SK-N-MC (cell line): ENCODE measurements around the gene ASTN2.

Experiments used
- EZH2 ChIP-seq: fragments of 200-600 bp; sonication (generic); IDR thresholded peaks from one replicate; pipeline ENCODE4 v1.6.1; 2017; ENCODE audit warnings: antibody characterized with exemption
- FOXP2 ChIP-seq: optimal IDR thresholded peaks from 2 replicates; pipeline ENCODE3; 2011; ENCODE audit warnings: mild to moderate bottlenecking, moderate library complexity; ENCODE audit not compliant: insufficient read depth; ENCODE audit errors: extremely low read length, control extremely low read depth
- POLR2AphosphoS5 ChIP-seq: IDR thresholded peaks from 2 replicates; pipeline ENCODE4 v1.6.1; 2012; ENCODE audit warnings: mild to moderate bottlenecking, low read depth, low read length, borderline replicate concordance

- TF ChIP-seq FOXP2 (no peak), POLR2AphosphoS5 (no peak), EZH2 (no peak)
Measured at GRCh38 chr9:117344892-117345660, 69.8 kb downstream of the ASTN2 start.
